PC-3 (cell line): ENCODE measurements around the gene EXO5.

Source experiments
- EZH2 ChIP-seq: fragments of 300-600 bp; sonication (generic); IDR thresholded peaks from one replicate; pipeline ENCODE4 v1.6.1; 2017; ENCODE audit warnings: antibody characterized with exemption, mild to moderate bottlenecking, low read length; ENCODE audit not compliant: unreplicated experiment
- TF ChIP-seq, protein P1 (sequence below): fragments of 300-600 bp; sonication (generic); conservative IDR thresholded peaks from 2 replicates; pipeline ENCODE4 v1.5.1; 2017; ENCODE audit warnings: antibody characterized with exemption, low read depth, mild to moderate bottlenecking, low read length

GRCh38 chr1:40462956-40463590 lies 45.5 kb upstream of the EXO5 start:
- TF ChIP-seq, protein P1, sequence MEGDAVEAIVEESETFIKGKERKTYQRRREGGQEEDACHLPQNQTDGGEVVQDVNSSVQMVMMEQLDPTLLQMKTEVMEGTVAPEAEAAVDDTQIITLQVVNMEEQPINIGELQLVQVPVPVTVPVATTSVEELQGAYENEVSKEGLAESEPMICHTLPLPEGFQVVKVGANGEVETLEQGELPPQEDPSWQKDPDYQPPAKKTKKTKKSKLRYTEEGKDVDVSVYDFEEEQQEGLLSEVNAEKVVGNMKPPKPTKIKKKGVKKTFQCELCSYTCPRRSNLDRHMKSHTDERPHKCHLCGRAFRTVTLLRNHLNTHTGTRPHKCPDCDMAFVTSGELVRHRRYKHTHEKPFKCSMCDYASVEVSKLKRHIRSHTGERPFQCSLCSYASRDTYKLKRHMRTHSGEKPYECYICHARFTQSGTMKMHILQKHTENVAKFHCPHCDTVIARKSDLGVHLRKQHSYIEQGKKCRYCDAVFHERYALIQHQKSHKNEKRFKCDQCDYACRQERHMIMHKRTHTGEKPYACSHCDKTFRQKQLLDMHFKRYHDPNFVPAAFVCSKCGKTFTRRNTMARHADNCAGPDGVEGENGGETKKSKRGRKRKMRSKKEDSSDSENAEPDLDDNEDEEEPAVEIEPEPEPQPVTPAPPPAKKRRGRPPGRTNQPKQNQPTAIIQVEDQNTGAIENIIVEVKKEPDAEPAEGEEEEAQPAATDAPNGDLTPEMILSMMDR, result no peak
- TF ChIP-seq EZH2, result no peak
